Measurements from ENCODE around the gene ZC3H14. TPM values are rescaled to one million over a fixed set of nuclear protein-coding genes. Genes with fewer than 3 reads are reported as not detected.

Gene ZC3H14
- total and polyA plus RNA-seq, 10 of the 15 experiments (the other 5 are each of a cell fraction or from before 2014, with no cell fraction given) = 17.9 to 97.1 (median 47.6) TPM

- TF ChIP-seq CUX1 (IDR thresholded peaks at IDR 0.05; ENCODE audit: insufficient replicate concordance, low read depth, low read length) (no peak), ZBTB33 (IDR thresholded peaks at IDR 0.05) (no peak), NFXL1 (IDR thresholded peaks at IDR 0.05; ENCODE audit: borderline replicate concordance) (no peak), SP1 (IDR thresholded peaks at IDR 0.05; ENCODE audit: low read depth, low read length) (no peak), TAF1 (IDR thresholded peaks at IDR 0.05; ENCODE audit: borderline replicate concordance, low read depth, low read length) (peak; percentile 12; the same call in 1 of the 2 replicates), IKZF2 (IDR thresholded peaks at IDR 0.05) (0 out of 4 replicates have a peak, but pooled peaks of 1 of the 2 experiments have one; percentile 43), CREB1 (IDR thresholded peaks at IDR 0.05; ENCODE audit: low read depth) (no peak), KAT2A (conservative IDR thresholded peaks at IDR 0.05; ENCODE audit: control insufficient read depth, low read depth, low read length) (no peak), SRF (IDR thresholded peaks at IDR 0.05; ENCODE audit: low read depth in 2 of 2, low read length in 2 of 2) (no peak), TARDBP (IDR thresholded peaks at IDR 0.05; ENCODE audit: borderline replicate concordance) (peak; percentile 45; the same call in 1 of the 2 replicates), BACH1 (IDR thresholded peaks at IDR 0.05; ENCODE audit: borderline replicate concordance) (0 out of 2 replicates have a peak, but pooled peaks have one; percentile 45), CHD2 (IDR thresholded peaks at IDR 0.05; ENCODE audit: borderline replicate concordance, low read depth, low read length) (no peak; the same call in 1 of the 2 replicates), HSF1 (IDR thresholded peaks at IDR 0.05; ENCODE audit: low read depth, low read length) (no peak), ATF7 (IDR thresholded peaks at IDR 0.05; ENCODE audit: low read depth) (no peak), EGR1 (IDR thresholded peaks at IDR 0.05; ENCODE audit: borderline replicate concordance in 1 of 2, low read depth in 2 of 2, low read length in 2 of 2) (peak in 1 of 2 experiments; percentile 96; a peak in 2 of 3 replicates), PML (IDR thresholded peaks at IDR 0.05; ENCODE audit: low read length) (no peak), SIX5 (IDR thresholded peaks at IDR 0.05; ENCODE audit: low read depth, low read length, severe bottlenecking) (no peak), HDAC6 (IDR thresholded peaks at IDR 0.05; ENCODE audit: unreplicated experiment) (peak; percentile 65), ZNF207 (IDR thresholded peaks at IDR 0.05; ENCODE audit: borderline replicate concordance) (no peak; the same call in 1 of the 2 replicates)
- TF ChIP-seq, protein P1, sequence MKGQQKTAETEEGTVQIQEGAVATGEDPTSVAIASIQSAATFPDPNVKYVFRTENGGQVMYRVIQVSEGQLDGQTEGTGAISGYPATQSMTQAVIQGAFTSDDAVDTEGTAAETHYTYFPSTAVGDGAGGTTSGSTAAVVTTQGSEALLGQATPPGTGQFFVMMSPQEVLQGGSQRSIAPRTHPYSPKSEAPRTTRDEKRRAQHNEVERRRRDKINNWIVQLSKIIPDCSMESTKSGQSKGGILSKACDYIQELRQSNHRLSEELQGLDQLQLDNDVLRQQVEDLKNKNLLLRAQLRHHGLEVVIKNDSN (IDR thresholded peaks at IDR 0.05; ENCODE audit: borderline replicate concordance, extremely low read length, insufficient read depth, low read depth, low read length) = no peak
These were observed at the start of gene ZC3H14 (continued) for GRCh38 chr14:88562831-88563686.

Data from GM12878 (cell line).